Trophoblast cell (in vitro differentiated cells and primary cell): ENCODE results near the gene PLSCR3.

Experiments used
- DNase-seq, 2 donors: peaks; one replicate each; pipeline ENCODE4 v3.0.0-alpha.2; 2016
- H2AFZ ChIP-seq: 2 replicates; pipeline ENCODE4 v1.6.1; 2013; ENCODE audit warnings: low read length, moderate library complexity, mild to moderate bottlenecking; ENCODE audit not compliant: insufficient read depth, poor library complexity
- H2AK5ac ChIP-seq: 2 replicates; pipeline ENCODE4 v1.6.1; 2013; ENCODE audit warnings: mild to moderate bottlenecking, low read length
- H2BK120ac ChIP-seq: 2 replicates; pipeline ENCODE4 v1.6.1; 2013; ENCODE audit warnings: low read length, mild to moderate bottlenecking, moderate library complexity; ENCODE audit not compliant: insufficient read depth, poor library complexity
- H2BK12ac ChIP-seq: 2 replicates; pipeline ENCODE4 v1.6.1; 2013; ENCODE audit warnings: mild to moderate bottlenecking, low read length, moderate library complexity
- H2BK5ac ChIP-seq: 2 replicates; pipeline ENCODE4 v1.6.1; 2013; ENCODE audit warnings: low read length, low read depth, moderate library complexity, mild to moderate bottlenecking; ENCODE audit not compliant: poor library complexity
- H3K14ac ChIP-seq: 2 replicates; pipeline ENCODE4 v1.6.1; 2013; ENCODE audit warnings: mild to moderate bottlenecking, low read length
- H3K18ac ChIP-seq: 2 replicates; pipeline ENCODE4 v1.6.1; 2013; ENCODE audit warnings: mild to moderate bottlenecking, low read length
- H3K23ac ChIP-seq: 2 replicates; pipeline ENCODE4 v1.6.1; 2013; ENCODE audit warnings: low read length
- H3K27ac ChIP-seq: 2 replicates; pipeline ENCODE4 v1.5.1; 2013; ENCODE audit warnings: low read depth, mild to moderate bottlenecking, inconsistent platforms, low read length, moderate library complexity
- H3K27me3 ChIP-seq: 2 replicates; pipeline ENCODE4 v1.6.1; 2013; ENCODE audit warnings: inconsistent platforms, mild to moderate bottlenecking, low read length, moderate library complexity; ENCODE audit not compliant: insufficient read depth
- H3K36me3 ChIP-seq, 2 experiments: 1 replicate in 1 of 2; 2 replicates in 1 of 2; pipeline ENCODE4 v1.6.1; 2013; ENCODE audit warnings: low read length in 2 of 2, mild to moderate bottlenecking in 2 of 2, moderate library complexity in 1 of 2; ENCODE audit not compliant: insufficient read depth in 2 of 2, control insufficient read depth in 1 of 2
- H3K4ac ChIP-seq: 2 replicates; pipeline ENCODE4 v1.6.1; 2013; ENCODE audit warnings: low read depth, mild to moderate bottlenecking, low read length, moderate library complexity
- H3K4me1 ChIP-seq, 2 experiments: 1 replicate in 1 of 2; 2 replicates in 1 of 2; pipeline ENCODE4 v1.6.1; 2013; ENCODE audit warnings: low read length in 2 of 2, mild to moderate bottlenecking in 2 of 2, moderate library complexity in 1 of 2; ENCODE audit not compliant: insufficient read depth in 2 of 2, control insufficient read depth in 1 of 2
- H3K4me2 ChIP-seq: 2 replicates; pipeline ENCODE4 v1.6.1; 2013; ENCODE audit warnings: inconsistent platforms, mild to moderate bottlenecking, low read length, moderate library complexity
- H3K4me3 ChIP-seq: 2 replicates; pipeline ENCODE4 v1.5.1; 2013; ENCODE audit warnings: mild to moderate bottlenecking, low read depth, low read length, inconsistent platforms
- H3K79me1 ChIP-seq: one replicate; pipeline ENCODE4 v1.6.1; 2013; ENCODE audit warnings: low read length
- H3K79me2 ChIP-seq: 2 replicates; pipeline ENCODE4 v1.6.1; 2013; ENCODE audit warnings: low read length, mild to moderate bottlenecking; ENCODE audit not compliant: control insufficient read depth, insufficient read depth, poor library complexity
- H3K9ac ChIP-seq: 2 replicates; pipeline ENCODE4 v1.6.1; 2013; ENCODE audit warnings: mild to moderate bottlenecking, low read length
- H3K9me3 ChIP-seq: 2 replicates; pipeline ENCODE4 v1.6.1; 2013; ENCODE audit warnings: low read depth, mild to moderate bottlenecking, control low read depth, inconsistent platforms, low read length; ENCODE audit not compliant: insufficient read depth
- H4K12ac ChIP-seq: 2 replicates; pipeline ENCODE4 v1.6.1; 2013; ENCODE audit warnings: low read depth, mild to moderate bottlenecking, low read length, moderate library complexity
- H4K8ac ChIP-seq: 2 replicates; pipeline ENCODE4 v1.6.1; 2013; ENCODE audit warnings: low read depth, mild to moderate bottlenecking, low read length, moderate library complexity
- H4K91ac ChIP-seq: one replicate; pipeline ENCODE4 v1.6.1; 2013; ENCODE audit warnings: low read depth, mild to moderate bottlenecking, low read length, moderate library complexity
- WGBS: extraction: QIAGEN DNeasy Blood & Tissue Kit; methylation state at CpG from one replicate; pipeline ENCODE4 v1.1.7; 2013; ENCODE audit warnings: missing lambda C conversion rate; ENCODE audit not compliant: insufficient read length, insufficient coverage; ENCODE audit errors: extremely low coverage; 5-methylcytosine and 5-hydroxymethylcytosine counted together

The PLSCR3 gene

DNA sequence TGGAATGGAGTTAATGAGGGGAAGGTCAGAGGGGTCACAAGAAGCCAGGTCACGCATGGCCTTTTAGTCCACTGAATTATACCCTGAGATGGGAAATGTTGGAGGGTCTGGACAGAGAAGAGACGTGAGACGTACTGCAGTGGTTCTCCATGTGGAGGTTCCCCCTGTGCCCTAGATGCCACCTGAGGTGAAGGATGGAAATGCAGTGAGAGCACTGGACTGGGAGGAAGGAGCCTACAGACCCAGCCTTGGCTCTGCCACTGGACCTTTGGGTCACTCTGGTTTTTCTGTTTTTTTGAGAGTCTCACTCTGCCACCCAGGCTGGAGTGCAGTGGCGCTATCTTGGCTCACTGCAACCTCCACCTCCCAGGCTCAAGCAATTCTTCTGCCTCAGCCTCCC is 1.8 kb upstream of the PLSCR3 start:
- Histone ChIP-seq H3K4me3 (peak overlapping the region; percentile 7), H2AK5ac (peak overlapping the region; percentile 46)
- no CpG with 5 or more reads among the region's 4 CpGs for WGBS

DNA sequence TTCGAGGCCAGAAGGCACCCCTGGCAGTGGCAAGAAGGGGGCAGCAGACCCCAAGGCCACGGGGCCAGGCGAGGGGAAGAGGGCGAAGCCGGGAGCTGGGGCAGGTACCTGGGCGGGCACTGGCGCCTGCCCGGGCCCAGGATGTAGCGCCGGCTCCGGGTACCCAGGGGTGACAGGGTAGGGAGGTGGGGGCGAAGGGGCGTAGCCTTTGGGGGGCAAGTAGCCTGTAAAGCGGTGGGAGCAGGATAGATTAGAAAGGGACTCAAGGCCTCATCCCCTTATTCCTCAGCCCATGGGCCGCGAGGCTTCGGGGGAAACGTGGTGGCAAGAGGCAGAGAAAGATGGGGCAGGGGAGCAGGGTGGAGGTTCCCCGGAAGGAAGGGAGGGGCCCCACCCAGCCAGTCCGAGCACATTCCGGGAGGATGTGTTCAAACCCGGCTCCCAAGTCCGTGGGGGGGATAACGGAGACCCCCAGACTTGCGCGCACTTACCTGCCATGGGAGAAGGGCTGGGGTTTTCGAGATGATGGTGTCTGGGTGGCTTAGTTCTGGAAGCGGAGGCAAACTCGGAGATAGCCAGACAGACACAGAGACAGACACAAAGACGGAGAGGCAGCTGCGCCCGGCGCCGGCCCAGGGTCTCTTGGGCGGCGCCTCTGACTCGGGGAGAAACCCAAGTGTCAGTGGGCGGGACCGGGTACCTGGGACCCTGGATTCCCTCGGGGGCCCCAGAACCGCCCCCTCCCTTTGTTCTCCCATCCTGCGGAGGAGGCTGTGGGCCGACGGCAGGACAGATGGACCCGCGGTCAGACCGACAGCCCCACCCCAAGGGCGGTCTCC is 493 bp downstream of the PLSCR3 start:
- Histone ChIP-seq H2AFZ (peak overlapping the region; percentile 61), H3K79me2 (peaks cover 12% of the 10 kb centered on the region), H2AK5ac (peak overlapping the region; percentile 83), H3K27me3 (no peaks in the 10 kb centered on the region), H2BK12ac (peak overlapping the region; percentile 15), H3K27ac (peak overlapping the region; percentile 51), H2BK5ac (peak overlapping the region; percentile 78), H3K23ac (no peak overlapping the region), H4K91ac (peak overlapping the region; percentile 64), H3K9me3 (no peaks in the 10 kb centered on the region), H3K4me2 (peak overlapping the region; percentile 92), H4K8ac (peak overlapping the region; percentile 75), H3K14ac (peak overlapping the region; percentile 84), H3K4me3 (peak overlapping the region; percentile 85), H3K9ac (peak overlapping the region; percentile 81), H3K36me3 (peaks cover 31 to 36% of the 10 kb centered on the region in 2 experiments), H3K4me1 (peaks cover 11 to 16% of the 10 kb centered on the region in 2 experiments), H3K18ac (peak overlapping the region; percentile 71), H3K79me1 (peaks cover 17% of the 10 kb centered on the region), H2BK120ac (peak overlapping the region; percentile 29), H3K4ac (peak overlapping the region; percentile 60), H4K12ac (peak overlapping the region; percentile 56)
- WGBS, result no CpG with 5 or more reads among the region's 48 CpGs
- peak in 1 of 2 donors; percentile 37 for DNase-seq

More for the DNA sequence above, 1.8 kb upstream of the PLSCR3 start:
- DNase-seq, result no peak
- Histone ChIP-seq H3K18ac (no peak overlapping the region), H4K12ac (no peak overlapping the region), H4K91ac (no peak overlapping the region), H3K4me1 (peaks cover 14 to 18% of the 10 kb centered on the region in 2 experiments), H3K14ac (no peak overlapping the region), H3K36me3 (peaks cover 10 to 13% of the 10 kb centered on the region in 2 experiments), H3K4ac (no peak overlapping the region), H3K27me3 (no peaks in the 10 kb centered on the region), H2AFZ (no peak overlapping the region), H2BK12ac (no peak overlapping the region), H3K79me2 (peaks cover 12% of the 10 kb centered on the region), H3K27ac (no peak overlapping the region), H3K79me1 (peaks cover 17% of the 10 kb centered on the region), H3K9ac (no peak overlapping the region), H2BK5ac (no peak overlapping the region), H3K4me2 (no peak overlapping the region), H3K23ac (no peak overlapping the region), H2BK120ac (no peak overlapping the region), H3K9me3 (no peaks in the 10 kb centered on the region), H4K8ac (no peak overlapping the region)

DNA sequence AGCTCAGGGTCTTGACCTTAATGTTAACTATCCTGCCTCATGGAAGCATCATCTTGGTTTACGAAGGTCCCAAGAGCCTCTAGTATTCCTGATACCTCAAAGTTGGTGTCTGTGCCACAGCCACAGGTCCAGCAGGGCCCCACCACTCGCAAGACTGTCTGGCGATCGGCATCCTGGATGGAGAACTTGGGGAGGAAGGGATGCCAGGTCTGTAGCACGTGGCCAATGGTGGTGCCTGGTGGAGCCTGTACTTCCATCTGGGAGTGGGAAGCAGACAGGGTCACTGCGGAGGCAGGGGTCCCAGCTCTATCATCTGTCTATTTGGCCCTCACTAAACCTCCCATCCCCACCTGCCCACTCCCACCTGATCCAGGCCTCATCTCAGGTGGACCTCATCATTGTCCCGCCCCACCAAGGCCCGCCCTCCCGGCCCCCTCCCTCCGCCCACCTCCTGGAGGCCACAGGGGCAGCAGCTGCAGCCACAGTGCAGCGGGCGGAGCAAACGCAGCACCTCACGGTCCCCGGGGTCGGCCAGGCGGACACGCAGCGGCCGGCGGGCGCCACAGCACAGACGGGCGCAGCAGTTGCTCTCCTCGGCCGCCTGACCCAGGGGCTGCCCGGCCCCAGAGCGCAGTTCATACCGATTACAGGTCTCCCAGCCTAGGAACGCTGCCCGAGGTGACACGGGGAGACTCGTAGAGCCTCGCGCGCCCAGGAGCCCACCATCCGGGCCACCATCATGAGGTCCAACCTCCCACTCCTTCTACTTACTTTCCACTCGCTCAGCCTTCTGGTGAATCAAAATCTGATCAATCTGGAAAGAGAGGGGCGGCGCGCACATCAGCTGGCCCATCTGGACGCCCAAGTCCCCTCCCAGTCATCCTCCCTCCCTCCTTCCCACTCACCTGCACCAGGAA is 1.4 kb downstream of the PLSCR3 start:
- Histone ChIP-seq H3K27me3 (no peaks in the 10 kb centered on the region), H3K79me1 (peaks cover 17% of the 10 kb centered on the region), H3K4me1 (peaks cover 11 to 16% of the 10 kb centered on the region in 2 experiments), H4K8ac (peak overlapping the region; percentile 12), H2BK120ac (no peak overlapping the region), H3K79me2 (peaks cover 12% of the 10 kb centered on the region), H3K9me3 (no peaks in the 10 kb centered on the region), H3K18ac (peak overlapping the region; percentile 48), H3K36me3 (peaks cover 40 to 44% of the 10 kb centered on the region in 2 experiments), H4K12ac (no peak overlapping the region), H3K4me2 (peak overlapping the region; percentile 92), H4K91ac (peak overlapping the region; percentile 64), H2AK5ac (peak overlapping the region; percentile 83), H3K23ac (no peak overlapping the region), H3K27ac (no peak overlapping the region), H2AFZ (no peak overlapping the region), H2BK12ac (peak overlapping the region; percentile 15), H3K14ac (peak overlapping the region; percentile 84), H3K4me3 (peak overlapping the region; percentile 85), H3K4ac (peak overlapping the region; percentile 60), H3K9ac (no peak overlapping the region), H2BK5ac (no peak overlapping the region)
- no peak for DNase-seq
- no CpG with 5 or more reads among the region's 42 CpGs for WGBS

DNA sequence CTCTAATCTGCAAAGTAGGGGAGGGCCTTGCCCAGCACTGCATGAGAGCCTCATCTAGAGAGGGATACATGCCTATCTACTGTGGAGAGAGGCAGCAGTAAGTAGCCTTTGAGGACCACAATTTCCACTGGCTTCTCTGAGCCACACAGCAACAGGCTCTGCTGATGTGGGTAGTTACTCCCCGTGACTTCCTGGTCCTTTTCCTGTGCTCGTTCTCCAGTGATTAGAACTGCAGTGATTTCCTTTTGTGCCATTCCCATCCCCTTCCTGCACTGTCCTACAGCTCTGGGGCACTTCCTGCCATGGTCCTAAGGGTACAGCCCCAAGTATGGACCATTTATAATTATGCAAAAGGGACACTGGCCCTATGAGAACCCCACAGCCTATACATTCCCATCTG is 3.0 kb downstream of the PLSCR3 start:
- Histone ChIP-seq H3K36me3 (peaks cover 50 to 53% of the 10 kb centered on the region in 2 experiments), H4K12ac (no peak overlapping the region), H3K18ac (no peak overlapping the region), H3K4me1 (peaks cover 11 to 16% of the 10 kb centered on the region in 2 experiments), H2BK5ac (no peak overlapping the region), H3K4me3 (no peak overlapping the region), H4K91ac (no peak overlapping the region), H2BK120ac (no peak overlapping the region), H3K27me3 (no peaks in the 10 kb centered on the region), H2AK5ac (no peak overlapping the region), H3K14ac (no peak overlapping the region), H3K23ac (no peak overlapping the region), H2BK12ac (no peak overlapping the region), H3K79me2 (peaks cover 12% of the 10 kb centered on the region), H3K4me2 (no peak overlapping the region), H2AFZ (no peak overlapping the region), H3K9ac (no peak overlapping the region), H3K27ac (no peak overlapping the region), H3K79me1 (peaks cover 17% of the 10 kb centered on the region), H3K9me3 (no peaks in the 10 kb centered on the region), H4K8ac (no peak overlapping the region), H3K4ac (no peak overlapping the region)
- WGBS, result no CpG with 5 or more reads among the region's 2 CpGs
- no peak for DNase-seq
